Keratinocyte (primary cell): ENCODE results near the gene KIFC1. TPM values are rescaled to one million over a fixed set of nuclear protein-coding genes. Genes with fewer than 3 reads are reported as not detected.

ENCODE experiments used
- DNase-seq: peaks from one replicate; pipeline ENCODE4 v3.0.0-alpha.2; 2011; ENCODE audit warnings: low read depth, missing footprints, low spot score
- FAIRE-seq: peaks from 2 replicates; lab custom pipeline; 2011; peaks lifted over from hg19 to GRCh38; lab: Jason Lieb, UNC
- H2AFZ ChIP-seq: 2 replicates; pipeline ENCODE4 v1.6.0; 2012; ENCODE audit warnings: low read length, control low read depth, inconsistent platforms; ENCODE audit not compliant: control insufficient read depth
- H3K27ac ChIP-seq: 2 replicates; pipeline ENCODE4 v1.5.1; 2011; ENCODE audit warnings: low read length; ENCODE audit not compliant: control insufficient read depth, insufficient read depth
- H3K27me3 ChIP-seq: 3 replicates; pipeline ENCODE4 v1.6.0; 2011; ENCODE audit warnings: low read length; ENCODE audit not compliant: control insufficient read depth, insufficient read depth; ENCODE audit errors: extremely low read depth
- H3K36me3 ChIP-seq, 2 experiments: 2 replicates in 1 of 2; 3 replicates in 1 of 2; pipeline ENCODE4 v1.5.1; 2011; ENCODE audit warnings: low read length in 2 of 2, mild to moderate bottlenecking in 1 of 2; ENCODE audit not compliant: control insufficient read depth in 2 of 2, insufficient read depth in 2 of 2; ENCODE audit errors: extremely low read depth in 1 of 2
- H3K4me1 ChIP-seq: 3 replicates; pipeline ENCODE4 v1.5.1; 2011; ENCODE audit warnings: low read length; ENCODE audit not compliant: control insufficient read depth, insufficient read depth; ENCODE audit errors: extremely low read depth
- H3K4me2 ChIP-seq: 3 replicates; pipeline ENCODE4 v1.6.0; 2011; ENCODE audit warnings: low read depth, low read length; ENCODE audit not compliant: control insufficient read depth, insufficient read depth; ENCODE audit errors: extremely low read depth
- H3K4me3 ChIP-seq, 3 experiments: fragments of 200-600 bp in 1 of 3; sonication (generic) in 1 of 3; 2 replicates in 2 of 3; 3 replicates in 1 of 3; pipeline ENCODE4 v1.5.1; 2011 to 2016; ENCODE audit warnings: low read length in 3 of 3, mild to moderate bottlenecking in 3 of 3, control low read depth in 2 of 3, inconsistent platforms in 1 of 3, low read depth in 1 of 3, mixed read lengths in 1 of 3, mixed run types in 1 of 3, moderate library complexity in 1 of 3; ENCODE audit not compliant: control insufficient read depth in 2 of 3, insufficient read depth in 2 of 3; ENCODE audit errors: extremely low read depth in 1 of 3
- H3K79me2 ChIP-seq: 2 replicates; pipeline ENCODE4 v1.6.0; 2012; ENCODE audit warnings: low read length; ENCODE audit not compliant: control insufficient read depth, insufficient read depth
- H3K9ac ChIP-seq: 3 replicates; pipeline ENCODE4 v1.6.0; 2011; ENCODE audit warnings: low read length; ENCODE audit not compliant: control insufficient read depth, insufficient read depth; ENCODE audit errors: extremely low read depth
- H3K9me1 ChIP-seq: 3 replicates; pipeline ENCODE4 v1.6.0; 2011; ENCODE audit warnings: low read length; ENCODE audit not compliant: control insufficient read depth, insufficient read depth; ENCODE audit errors: extremely low read depth
- H3K9me3 ChIP-seq: 2 replicates; pipeline ENCODE4 v1.5.1; 2012; ENCODE audit warnings: low read depth, low read length; ENCODE audit not compliant: control insufficient read depth
- H4K20me1 ChIP-seq: 3 replicates; pipeline ENCODE4 v1.6.0; 2011; ENCODE audit warnings: low read length; ENCODE audit not compliant: control insufficient read depth, insufficient read depth; ENCODE audit errors: extremely low read depth
- CTCF ChIP-seq, 3 experiments: IDR thresholded peaks in 1 of 3; conservative IDR thresholded peaks in 1 of 3; optimal IDR thresholded peaks in 1 of 3; 2 replicates in 2 of 3; 3 replicates in 1 of 3; pipeline versions ENCODE3 to v1.5.1; 2011; ENCODE audit warnings: low read length in 3 of 3, mild to moderate bottlenecking in 3 of 3, moderate library complexity in 2 of 3, control low read depth in 1 of 3, inconsistent platforms in 1 of 3; ENCODE audit not compliant: insufficient read depth in 2 of 3; ENCODE audit errors: extremely low read depth in 1 of 3
- EZH2 ChIP-seq: IDR thresholded peaks from one replicate; pipeline ENCODE4 v1.6.1; 2012; ENCODE audit warnings: inconsistent platforms, mild to moderate bottlenecking, low read length, moderate library complexity
- dilution Hi-C: fragments of 300-500 bp; cut with MboI; formaldehyde crosslinking; loops from one replicate; pipeline ENCODE4 v1.7.0; 2020; ENCODE audit warnings: low sequenced_read_pairs; ENCODE audit not compliant: extremely low pct_ligation_motif_present
- polyA plus RNA-seq, 5 experiments: library from polyadenylated mRNA; depleted of rRNA in 3 of 5; stranded (reverse) in 3 of 5; stranded (forward) in 1 of 5; unstranded in 1 of 5; fragments of >200 nt; gene quantifications; 1 replicate in 1 of 5; 2 replicates in 3 of 5; 3 replicates in 1 of 5; pipeline versions ENCODE4 v1.2.1 to v1.2.3, GENCODE V29; 2011 to 2012; ENCODE audit warnings: missing spikeins in 2 of 5, low read depth in 1 of 5, low replicate concordance in 1 of 5

KIFC1 gene
- polyA plus RNA-seq, 1 donor (not counting 4 experiments of a cell fraction or from before 2014, with no cell fraction given), result 20.0 TPM

GRCh38 chr6:33446356-33446755, 54.7 kb downstream of the KIFC1 start:
- no peaks in the 10 kb centered on the region for H3K79me2 ChIP-seq
- FAIRE-seq (no peak), DNase-seq (no peak)
- H3K36me3 ChIP-seq, result peaks cover 5 to 24% of the 10 kb centered on the region in 2 experiments
- H3K27ac ChIP-seq, result no peak overlapping the region
- no peaks in the 10 kb centered on the region for H3K27me3 ChIP-seq
- TF ChIP-seq CTCF (optimal IDR thresholded peaks at IDR 0.05 in 1 of 3, IDR thresholded peaks at IDR 0.05 in 1 of 3, conservative IDR thresholded peaks at IDR 0.05 in 1 of 3; ENCODE audit: extremely low read depth in 1 of 3, insufficient read depth in 2 of 3, low read length in 3 of 3) (no peak), EZH2 (no peak)
- H3K4me3 ChIP-seq, result no peak overlapping the region
- no peaks in the 10 kb centered on the region for H3K9me3 ChIP-seq
- H3K9ac ChIP-seq, result no peak overlapping the region
- H2AFZ ChIP-seq, result no peak overlapping the region
- H4K20me1 ChIP-seq, result no peaks in the 10 kb centered on the region
- H3K4me1 ChIP-seq, result no peaks in the 10 kb centered on the region
- dilution Hi-C loops, result no loop called here
- no peak overlapping the region for H3K4me2 ChIP-seq
- H3K9me1 ChIP-seq, result no peaks in the 10 kb centered on the region

GRCh38 chr6:33450434-33450833, 58.8 kb downstream of the KIFC1 start:
- no peak for FAIRE-seq
- Histone ChIP-seq H4K20me1 (no peaks in the 10 kb centered on the region), H3K4me3 (no peak overlapping the region)

More at GRCh38 chr6:33450434-33450833, 58.8 kb downstream of the KIFC1 start:
- Histone ChIP-seq H3K9me1 (peaks cover 2% of the 10 kb centered on the region), H3K9me3 (no peaks in the 10 kb centered on the region), H3K9ac (no peak overlapping the region), H3K4me1 (peaks cover 5% of the 10 kb centered on the region), H2AFZ (no peak overlapping the region), H3K27me3 (no peaks in the 10 kb centered on the region), H3K27ac (no peak overlapping the region), H3K79me2 (peaks cover 12% of the 10 kb centered on the region), H3K4me2 (no peak overlapping the region), H3K36me3 (peaks cover 8 to 14% of the 10 kb centered on the region in 2 experiments)
- no peak for DNase-seq
- dilution Hi-C loops, result no loop called here
- TF ChIP-seq CTCF (optimal IDR thresholded peaks at IDR 0.05 in 1 of 3, IDR thresholded peaks at IDR 0.05 in 1 of 3, conservative IDR thresholded peaks at IDR 0.05 in 1 of 3; ENCODE audit: extremely low read depth in 1 of 3, insufficient read depth in 2 of 3, low read length in 3 of 3) (no peak), EZH2 (no peak)
